ENCODE measurements around the gene KNSTRN. TPM values are rescaled to one million over a fixed set of nuclear protein-coding genes. Genes with fewer than 3 reads are reported as not detected.

KNSTRN gene
- total RNA-seq, 1 donor from 2014 or later, result 8.7 TPM

DNA sequence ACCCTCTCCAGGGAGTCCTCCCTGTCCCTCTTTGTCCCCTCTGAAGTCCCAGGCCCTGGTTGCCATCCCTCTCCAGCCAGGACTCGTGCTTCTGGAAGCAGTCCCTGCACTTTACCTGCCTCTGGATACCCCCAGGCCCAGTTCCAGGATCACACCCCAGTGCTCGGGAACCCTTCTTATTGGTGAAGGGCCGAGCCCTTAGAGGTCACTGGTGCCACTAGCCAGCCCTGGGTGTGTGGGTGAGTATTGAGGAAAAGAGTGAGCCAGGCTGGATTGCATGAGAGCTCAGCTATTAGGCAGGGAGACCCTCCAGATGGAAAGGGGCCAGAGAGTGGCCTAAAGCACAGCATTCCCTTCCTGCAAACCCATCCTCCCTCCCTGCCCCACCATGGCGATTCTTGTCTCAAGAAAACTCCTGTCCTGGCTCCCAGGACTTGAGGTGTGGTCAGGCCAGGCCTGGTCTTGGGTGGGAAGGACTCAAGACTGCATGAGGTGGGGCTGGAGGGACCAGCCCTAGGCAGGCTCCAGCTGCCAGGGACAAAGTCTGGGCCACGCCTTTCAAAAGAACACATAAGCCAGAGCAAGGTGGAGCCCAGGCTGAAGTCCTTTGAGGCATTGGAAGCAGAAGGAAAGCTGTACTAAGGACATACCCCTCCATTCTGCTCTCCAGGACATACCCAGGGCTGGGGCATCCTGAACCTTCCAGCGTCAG, 36.5 kb upstream of the KNSTRN start:
- DNase-seq (ENCODE audit: low spot score), result no peak

DNA sequence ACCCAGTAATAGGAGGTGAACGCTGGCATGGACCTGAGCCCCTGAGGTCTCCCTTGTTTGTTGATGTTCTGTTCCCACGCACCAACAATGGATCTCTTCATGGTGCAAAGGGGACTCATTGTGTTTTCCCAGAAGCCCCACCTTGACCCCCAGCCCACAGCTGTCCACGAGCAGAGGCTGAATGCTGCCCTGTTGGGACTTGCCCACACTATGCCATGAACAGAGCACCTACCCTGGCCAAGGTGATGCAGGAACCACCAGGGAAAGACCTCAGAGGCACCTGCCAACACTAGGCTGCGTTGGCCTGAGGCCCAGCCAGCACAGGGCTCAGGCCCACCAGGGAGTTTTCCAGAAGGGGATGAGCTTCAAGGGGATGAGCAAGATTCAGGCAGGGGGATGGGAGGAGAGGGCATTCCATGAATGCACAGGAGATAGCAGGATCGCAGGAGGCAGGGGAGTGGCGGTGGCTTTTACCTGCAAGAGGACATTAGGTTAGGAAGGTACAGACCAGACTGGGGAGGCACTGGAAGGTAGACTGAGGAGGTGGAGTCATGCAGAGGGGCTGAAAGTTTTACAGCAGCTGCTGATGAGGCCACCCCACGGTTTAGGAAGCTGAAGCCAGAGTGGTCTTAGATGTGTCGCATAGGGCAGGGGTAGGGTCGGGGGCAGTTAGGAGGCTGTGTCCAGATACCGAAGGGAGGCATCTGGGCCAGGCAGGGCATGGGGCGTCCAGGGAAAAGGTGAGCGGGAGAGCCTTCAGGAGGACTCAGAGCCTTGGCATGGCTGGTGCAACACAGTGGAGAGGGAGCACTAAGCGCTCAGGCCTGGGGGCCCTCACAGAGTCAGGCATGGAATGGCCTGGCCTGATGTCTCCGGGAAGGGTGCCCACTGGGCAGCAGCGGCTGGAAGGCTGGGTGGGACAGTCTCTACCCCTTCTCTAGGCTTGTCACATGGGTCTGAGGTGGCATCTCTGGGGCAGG, 35.7 kb upstream of the KNSTRN start:
- DNase-seq (ENCODE audit: low spot score), result no peak

DNA sequence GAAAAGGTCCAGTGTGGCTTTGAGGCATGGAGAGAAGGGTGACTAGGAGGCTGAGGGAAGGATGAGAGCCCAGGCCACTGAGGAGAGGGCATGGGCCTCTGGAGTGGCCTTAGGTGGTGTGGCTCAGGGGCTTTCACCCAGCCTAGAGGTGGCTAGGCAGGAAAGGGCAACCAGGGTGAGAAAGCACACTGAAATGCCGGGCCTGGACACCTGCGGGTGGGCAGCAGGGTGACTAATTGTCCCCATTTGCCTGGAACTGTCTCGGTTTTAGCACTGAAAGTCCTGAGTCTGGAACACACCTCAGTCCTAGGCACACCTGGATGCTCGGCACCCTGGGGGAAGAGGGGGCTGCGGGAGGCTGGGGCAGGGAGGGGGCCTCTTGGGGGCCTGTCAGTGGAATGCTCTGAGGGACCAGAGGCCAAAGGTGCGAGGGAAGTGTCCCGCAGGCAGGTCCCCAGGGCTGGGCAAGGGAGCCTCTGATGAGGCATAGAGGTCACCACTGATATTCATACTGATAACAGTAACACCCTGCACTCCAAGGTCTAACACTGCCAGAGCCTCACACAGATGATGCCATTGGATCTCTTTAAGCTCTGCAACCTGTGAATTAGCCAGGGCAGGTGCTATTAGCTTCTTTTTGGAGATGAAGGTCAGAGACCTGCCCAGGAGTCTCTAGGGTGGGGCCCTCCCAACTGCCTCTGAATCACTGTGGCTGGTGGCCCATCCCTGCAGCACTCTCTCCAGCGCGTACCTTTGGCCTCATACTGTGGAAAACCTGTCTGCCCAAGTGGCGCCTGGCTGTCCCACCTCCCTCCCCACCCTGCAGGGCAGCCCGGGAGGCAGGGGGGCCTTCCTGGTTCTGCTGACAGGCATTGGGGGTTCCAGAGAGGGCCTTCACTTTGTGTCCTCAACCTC, 34.7 kb upstream of the KNSTRN start:
- no peak for DNase-seq (ENCODE audit: low spot score)

DNA sequence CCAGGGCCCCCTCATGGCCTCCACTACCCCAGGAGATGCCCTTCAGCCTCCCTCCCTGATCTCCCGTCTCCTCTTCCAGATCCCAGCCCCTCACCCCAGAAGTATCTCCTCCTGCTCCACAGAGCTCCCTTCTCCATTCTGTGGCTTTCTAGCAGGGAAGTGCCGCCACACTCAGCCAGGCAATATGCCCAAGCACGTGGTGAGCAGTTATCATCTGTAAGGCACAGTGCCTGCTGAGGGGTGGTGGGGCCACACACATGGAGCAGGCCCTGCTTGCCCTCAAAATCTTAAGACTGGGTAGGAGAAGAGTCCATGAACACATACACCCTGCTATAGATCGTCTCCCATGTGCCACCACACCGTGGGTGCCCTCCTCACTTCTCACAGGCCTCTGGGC, 34.0 kb upstream of the KNSTRN start:
- no peak for DNase-seq (ENCODE audit: low spot score)

DNA sequence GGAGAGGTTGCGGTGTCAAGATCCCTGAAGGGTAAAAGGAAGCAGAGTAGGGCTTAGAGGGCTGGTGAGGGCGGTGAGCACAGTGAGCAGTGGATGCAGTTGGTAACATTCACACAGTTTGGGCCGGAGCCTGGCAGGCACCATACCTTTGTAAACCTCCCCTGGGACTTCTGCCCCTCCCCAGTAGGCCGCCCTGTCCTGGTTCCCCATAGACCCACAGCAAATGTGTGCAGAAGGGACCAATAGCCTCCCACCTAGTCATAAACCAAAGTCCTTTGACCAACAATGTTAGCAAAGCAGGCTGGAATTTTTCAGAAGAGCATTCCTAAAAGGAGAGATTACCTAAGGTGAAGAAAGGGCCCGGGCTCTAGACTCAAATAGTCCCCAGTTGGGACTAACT, 33.4 kb upstream of the KNSTRN start:
- no peak for DNase-seq (ENCODE audit: low spot score)

DNA sequence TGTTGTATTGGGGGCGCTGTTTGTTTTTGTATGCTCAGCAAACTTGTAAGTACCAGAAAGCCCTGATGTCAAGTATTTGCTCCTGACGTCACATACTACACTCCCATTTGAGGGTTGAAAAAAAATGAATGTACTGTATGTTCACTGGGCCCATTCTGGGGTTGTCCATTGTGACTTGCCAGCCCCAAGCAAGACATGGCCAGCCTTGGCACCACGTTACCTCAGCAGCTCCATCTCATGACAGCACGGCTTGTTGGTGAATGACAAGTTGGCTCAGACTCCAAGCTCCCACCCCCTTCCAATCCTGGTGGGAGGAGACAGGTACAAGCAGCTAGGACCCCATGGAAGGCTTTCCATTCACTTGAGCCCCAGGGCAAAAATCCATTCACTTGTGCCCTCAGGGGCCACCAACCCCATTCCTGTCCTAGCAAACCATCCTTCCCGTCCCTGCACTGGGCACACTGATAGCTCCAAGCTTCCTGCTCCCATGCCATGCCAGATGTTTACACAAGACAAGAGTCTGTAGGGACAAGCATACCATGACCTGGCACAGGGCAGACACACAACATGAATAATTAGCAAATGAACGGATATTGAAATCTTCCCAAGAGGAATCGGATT, 30.1 kb upstream of the KNSTRN start:
- no peak for DNase-seq (ENCODE audit: low spot score)

DNA sequence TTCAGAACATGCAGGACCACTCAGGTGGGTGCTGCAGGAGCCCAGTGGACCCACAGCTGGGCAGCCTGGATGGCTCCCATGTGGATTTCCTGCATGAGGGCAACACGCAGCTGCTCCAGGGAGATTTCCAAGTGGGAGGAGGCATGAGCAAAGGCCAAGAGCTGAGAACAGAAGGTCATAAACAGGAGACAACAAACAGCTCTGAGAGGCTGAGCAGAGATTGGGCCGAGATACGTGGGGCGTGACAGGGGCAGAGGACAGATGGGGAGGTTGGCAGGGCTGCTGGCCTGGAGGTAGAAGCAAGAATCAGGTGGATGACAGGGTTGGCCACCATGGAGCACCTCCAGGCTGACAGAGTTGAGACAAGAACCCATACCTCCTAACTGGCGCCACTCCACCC, 28.8 kb upstream of the KNSTRN start:
- no peak for DNase-seq (ENCODE audit: low spot score)

DNA sequence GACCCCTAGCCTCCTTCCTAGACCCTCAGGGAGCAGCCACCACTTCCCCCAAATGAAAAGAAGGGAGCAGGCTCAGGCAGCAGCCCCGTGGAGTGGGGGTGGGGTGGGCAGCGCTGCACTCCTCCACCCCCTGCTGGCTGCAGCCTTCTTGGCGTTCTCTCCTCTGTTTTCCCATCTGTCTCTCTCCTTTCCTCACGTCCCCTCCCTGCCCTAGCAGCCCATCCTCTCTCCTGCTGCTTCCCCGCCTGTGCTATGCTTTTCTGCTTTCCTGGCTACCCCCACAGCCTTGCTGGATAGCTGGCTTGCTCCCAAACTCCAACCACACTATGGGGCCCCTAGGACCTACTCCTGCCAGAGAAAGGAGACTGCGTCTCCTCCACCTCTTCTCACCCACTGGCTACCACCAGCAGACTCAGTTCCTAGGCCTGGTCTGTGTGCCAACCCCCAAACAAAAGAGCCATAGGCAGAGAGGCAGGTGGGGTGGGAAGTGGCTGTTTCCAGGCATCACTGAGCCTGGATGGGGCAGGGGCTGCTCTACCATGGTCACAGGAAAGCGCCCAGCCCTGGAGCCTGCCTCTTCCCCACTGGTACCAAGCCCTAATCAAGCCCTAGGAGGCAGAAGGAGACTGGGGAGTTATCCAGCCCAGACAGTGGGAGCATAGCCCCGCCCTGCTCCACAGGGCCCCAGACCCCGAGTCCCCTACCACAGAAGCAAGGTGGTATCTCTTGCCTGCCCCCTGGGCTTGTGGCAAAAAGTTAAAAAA, 27.9 kb upstream of the KNSTRN start:
- DNase-seq (ENCODE audit: low spot score), result no peak

DNA sequence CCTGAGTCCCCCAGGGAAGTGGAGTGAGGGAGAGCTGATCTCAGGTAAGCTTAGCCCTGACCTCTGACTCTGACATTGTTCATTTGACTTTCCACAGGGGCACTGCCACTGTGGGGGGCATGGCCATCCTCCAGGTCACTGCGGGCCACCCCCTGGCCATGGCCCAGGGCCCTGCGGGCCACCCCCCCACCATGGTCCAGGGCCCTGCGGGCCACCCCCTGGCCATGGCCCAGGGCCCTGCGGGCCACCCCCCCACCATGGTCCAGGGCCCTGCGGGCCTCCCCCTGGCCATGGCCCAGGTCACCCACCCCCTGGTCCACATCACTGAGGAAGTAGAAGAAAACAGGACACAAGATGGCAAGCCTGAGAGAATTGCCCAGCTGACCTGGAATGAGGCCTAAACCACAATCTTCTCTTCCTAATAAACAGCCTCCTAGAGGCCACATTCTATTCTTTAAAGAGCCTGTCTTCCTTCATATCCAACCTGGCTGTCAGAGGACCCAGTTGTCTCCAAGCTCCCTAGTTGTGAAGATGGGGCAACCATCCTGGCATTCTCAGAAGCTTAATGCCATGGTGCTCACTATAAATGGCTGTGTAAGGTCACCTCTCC, 26.4 kb upstream of the KNSTRN start:
- DNase-seq (ENCODE audit: low spot score), result no peak

DNA sequence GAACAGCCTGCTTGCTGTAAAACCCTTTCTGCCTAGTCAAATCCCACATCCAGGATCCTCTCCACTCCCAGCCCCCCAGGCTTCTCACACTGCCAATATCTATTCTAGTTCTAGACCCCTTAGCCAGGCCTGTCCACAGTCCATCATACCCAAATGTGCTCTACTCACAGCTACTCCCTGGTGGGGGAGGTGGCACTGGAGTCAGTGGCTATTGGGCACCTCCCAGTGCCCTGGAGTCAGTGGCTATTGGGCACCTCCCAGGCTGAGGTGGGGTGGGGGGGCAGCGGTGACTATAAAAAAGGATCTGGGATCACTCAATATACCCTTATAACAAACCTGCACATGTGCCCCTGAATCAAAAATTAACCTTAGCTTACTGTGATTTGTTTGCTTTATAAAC, 25.3 kb upstream of the KNSTRN start:
- no peak for DNase-seq (ENCODE audit: low spot score)

DNA sequence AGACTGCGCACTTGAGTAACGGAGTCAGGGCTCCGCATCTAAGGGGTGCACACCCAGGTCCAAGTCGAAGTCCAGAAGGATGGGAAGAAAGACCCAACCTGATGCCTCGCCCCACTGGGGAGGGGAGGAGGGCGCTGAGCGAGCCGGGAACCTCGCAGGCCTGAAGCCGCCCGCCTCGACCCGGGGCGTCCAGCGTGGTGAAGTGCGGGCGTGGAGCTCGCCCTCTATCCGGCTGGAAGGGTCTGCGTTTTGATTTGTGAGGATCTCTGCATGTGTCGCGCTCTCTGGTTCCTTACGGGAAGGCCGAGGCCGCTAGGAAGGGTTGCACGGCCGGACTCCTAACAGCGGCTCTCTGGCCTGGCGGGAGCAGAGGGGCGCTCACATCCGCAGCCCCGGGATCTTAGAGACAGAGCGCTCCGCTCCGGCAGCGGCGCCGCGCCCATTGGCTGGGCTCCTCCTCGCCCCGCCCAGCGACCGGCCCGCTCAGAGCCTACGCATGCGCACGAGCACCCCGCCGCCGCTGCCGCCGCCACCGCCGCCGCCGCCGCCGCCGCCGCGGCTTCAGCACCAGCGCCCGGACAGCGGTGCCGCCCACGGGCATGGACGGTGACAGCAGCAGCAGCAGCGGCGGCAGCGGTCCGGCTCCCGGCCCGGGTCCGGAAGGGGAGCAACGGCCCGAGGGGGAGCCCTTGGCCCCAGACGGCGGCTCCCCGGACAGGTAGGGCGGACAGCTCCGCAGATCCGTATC, 24.6 kb upstream of the KNSTRN start, which contains the start of gene DISP2:
Gene DISP2, plus strand, starts transcription at position 497 of the 748 bp plus-strand sequence. Its CDS starts 103 bp downstream, at position 600.
- peak; percentile 89 for DNase-seq (ENCODE audit: low spot score)

DNA sequence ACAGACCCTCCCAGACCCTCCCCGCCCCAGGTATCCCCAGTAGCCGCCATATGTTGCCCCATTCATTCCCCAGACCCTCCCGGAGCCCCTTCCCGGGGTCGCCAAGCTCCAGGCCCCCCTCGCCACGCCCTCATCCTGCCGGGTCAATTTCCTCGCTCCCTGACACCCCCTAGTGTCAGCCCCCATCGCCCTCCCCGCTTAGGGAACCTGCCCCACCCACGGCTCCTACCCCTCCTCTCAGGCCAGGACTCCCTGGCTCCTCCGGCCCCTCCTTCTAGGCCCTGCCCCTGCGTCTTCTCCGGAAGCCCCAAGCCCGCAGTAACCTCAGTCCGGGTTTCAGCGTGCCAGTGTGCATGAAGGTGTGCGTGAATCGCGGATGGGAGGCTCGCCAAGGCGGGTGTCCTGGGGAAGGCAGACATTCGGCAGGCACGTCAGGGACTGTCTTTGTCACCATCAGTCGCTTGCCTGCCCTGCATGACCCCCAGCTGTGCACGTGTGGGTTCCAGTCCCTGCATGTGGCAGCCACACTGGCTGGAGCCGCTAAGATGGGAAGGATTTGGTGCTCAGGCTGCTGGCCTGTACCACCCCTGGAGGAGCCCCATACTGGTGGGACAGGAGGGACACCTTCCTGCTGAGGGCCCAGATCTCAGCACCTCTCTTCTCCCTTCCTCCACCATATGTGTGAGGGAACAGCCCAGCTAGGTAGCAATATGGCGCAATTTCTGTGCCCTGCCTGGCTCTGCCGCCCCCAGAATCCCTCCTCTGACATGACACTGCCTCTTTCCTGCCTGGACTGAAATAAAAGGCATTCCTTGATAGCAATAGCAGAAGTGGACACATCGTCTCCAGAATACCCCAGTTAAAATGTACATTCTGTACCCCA, 23.8 kb upstream of the KNSTRN start:
- DNase-seq (ENCODE audit: low spot score), result no peak

DNA sequence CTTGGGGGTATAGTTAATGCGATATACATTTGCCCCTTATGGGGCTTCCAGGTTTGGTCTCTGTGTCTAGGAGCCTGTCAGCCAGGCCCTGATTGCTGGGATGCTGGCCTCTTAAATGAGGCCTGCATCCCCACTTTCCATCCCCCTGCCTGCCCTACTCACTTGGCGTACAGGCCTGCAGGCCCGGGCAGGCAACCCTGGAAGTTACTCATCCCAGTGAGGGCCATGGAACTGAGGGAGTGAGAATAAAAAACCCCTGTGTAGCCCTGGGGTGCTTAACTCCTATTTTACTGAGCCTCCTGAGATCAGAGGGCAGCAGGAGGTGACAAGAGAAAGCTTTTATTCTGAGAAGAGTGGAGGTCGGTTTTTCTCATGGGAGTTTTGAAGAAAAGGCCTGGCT, 22.5 kb upstream of the KNSTRN start:
- DNase-seq (ENCODE audit: low spot score), result no peak

DNA sequence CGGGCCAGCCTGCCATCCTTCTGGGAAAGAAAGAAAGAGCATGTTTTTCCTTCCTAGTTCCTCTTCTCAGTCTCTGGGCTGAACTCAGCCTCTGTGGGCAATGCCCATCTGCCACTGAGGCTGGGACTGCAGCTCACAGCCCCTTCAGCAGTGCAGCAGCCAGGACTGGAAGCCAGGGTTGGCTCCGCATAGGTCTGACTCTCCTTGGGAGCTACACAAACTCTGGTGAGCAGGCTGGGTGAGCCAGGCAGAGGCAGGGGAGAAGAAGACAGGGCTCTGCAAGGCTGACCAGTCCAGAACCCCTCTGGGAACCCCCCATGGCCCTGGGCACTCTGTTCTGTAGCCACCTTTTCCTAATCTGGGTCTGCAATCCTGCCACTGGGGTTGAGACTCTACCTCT, 20.9 kb upstream of the KNSTRN start:
- no peak for DNase-seq (ENCODE audit: low spot score)

DNA sequence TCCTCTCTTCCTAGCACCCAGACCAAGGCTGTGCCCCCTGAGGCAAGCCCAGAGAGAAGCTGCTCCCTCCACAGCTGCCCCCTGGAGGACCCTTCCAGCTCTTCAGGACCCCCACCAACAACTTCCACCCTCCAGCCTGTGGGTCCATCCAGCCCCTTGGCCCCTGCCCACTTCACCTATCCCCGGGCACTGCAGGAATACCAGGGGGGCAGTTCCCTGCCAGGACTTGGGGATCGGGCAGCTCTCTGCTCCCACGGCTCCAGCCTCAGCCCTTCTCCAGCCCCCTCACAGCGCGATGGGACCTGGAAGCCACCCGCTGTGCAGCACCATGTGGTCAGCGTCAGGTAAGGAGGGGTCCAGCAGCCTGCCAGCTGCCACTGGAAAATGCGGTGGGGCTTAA, 18.9 kb upstream of the KNSTRN start:
- no peak for DNase-seq (ENCODE audit: low spot score)

DNA sequence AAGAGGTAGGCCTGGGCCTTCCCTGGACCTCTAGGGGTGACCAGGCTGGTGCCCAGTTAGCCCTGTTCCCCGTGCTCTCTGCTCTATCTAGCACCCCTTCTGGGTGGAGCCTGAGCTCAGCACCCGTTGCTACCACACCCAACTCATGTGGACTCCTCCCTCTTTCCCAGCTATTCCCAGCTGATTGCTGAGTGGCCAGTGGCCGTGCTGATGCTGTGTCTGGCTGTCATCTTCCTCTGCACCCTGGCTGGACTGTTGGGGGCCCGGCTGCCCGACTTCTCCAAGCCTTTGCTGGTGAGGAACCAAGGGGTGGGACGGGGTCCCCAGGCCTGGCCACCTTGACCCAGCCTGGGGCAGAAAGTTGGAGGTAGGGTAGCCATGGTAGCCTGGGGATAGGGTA, 18.3 kb upstream of the KNSTRN start:
- no peak for DNase-seq (ENCODE audit: low spot score)

DNA sequence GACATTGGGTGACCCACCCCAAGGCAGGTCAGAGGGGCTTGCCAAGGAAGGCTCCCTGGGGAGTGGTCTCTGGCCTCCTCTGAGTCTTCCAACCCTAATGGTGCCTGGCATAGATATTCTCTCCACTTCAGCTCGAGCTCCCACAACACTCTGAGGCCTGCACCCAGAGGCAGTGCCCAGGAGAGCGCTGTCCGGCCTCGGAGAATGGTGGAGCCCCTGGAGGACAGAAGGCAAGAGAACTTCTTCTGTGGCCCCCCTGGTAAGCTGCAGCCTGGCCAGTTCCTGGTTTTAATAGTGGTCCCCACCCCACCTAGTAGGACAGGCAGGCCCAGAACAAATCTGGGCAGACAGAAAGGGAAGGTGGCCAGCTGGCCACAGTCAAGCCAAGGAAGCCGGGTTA, 17.5 kb upstream of the KNSTRN start:
- no peak for DNase-seq (ENCODE audit: low spot score)

Data from ureter (tissue), 1 donor.